Panc1 (cell line): ENCODE data around the gene ADAM12. TPM values are rescaled to one million over a fixed set of nuclear protein-coding genes. Genes with fewer than 3 reads are reported as not detected.

Source experiments
- ATAC-seq: fragments of 200-7000 bp; cut with Tn5 transposase; 2 replicates; pipeline ENCODE4 v1.9.1; 2020; ENCODE audit warnings: mild to moderate bottlenecking, moderate library complexity
- BruUV-seq: library from RNA; stranded (reverse); fragments of 400-500 nt; replicated peaks from 2 replicates; lab custom pipeline; 2021; lab: Mats Ljungman, UMichigan
- CTCF ChIA-PET: fragments of 300-600 bp; sonication (Branson Sonifier 250); formaldehyde crosslinking; loops from one replicate; lab custom pipeline; 2022; ENCODE audit warnings: antibody characterized with exemption; lab: Charles Lee
- POLR2A ChIA-PET: fragments of 300-600 bp; sonication (Branson Sonifier 250); formaldehyde crosslinking; loops from one replicate; lab custom pipeline; 2022; ENCODE audit warnings: antibody characterized with exemption; lab: Charles Lee
- DNase-seq: peaks from one replicate; pipeline ENCODE4 v3.0.0-alpha.2; 2010; ENCODE audit warnings: low read depth, low spot score
- H3K27ac ChIP-seq: 2 replicates; pipeline ENCODE4 v1.5.1; 2011; ENCODE audit warnings: mild to moderate bottlenecking, low read length, inconsistent platforms
- H3K27me3 ChIP-seq: fragments of 200-500 bp; sonication (Bioruptor generic); 2 replicates; pipeline ENCODE4 v1.6.0; 2014; ENCODE audit warnings: low read length, inconsistent platforms; ENCODE audit not compliant: control insufficient read depth, insufficient read depth
- H3K36me3 ChIP-seq: fragments of 200-500 bp; sonication (Bioruptor generic); 2 replicates; pipeline ENCODE4 v1.5.1; 2014; ENCODE audit warnings: inconsistent platforms, mild to moderate bottlenecking, low read length, moderate library complexity; ENCODE audit not compliant: control insufficient read depth, insufficient read depth
- H3K4me1 ChIP-seq: 2 replicates; pipeline ENCODE4 v1.5.1; 2011; ENCODE audit warnings: inconsistent platforms, mild to moderate bottlenecking, low read length, moderate library complexity; ENCODE audit not compliant: control insufficient read depth, insufficient read depth
- H3K4me3 ChIP-seq, 2 experiments: 2 replicates each; pipeline ENCODE4 v1.5.1; 2011 to 2012; ENCODE audit warnings: low read depth in 2 of 2, low read length in 2 of 2, mild to moderate bottlenecking in 2 of 2, inconsistent platforms in 1 of 2, moderate library complexity in 1 of 2
- H3K9me3 ChIP-seq: fragments of 200-500 bp; sonication (Bioruptor generic); 2 replicates; pipeline ENCODE4 v1.5.1; 2014; ENCODE audit warnings: low read depth, mild to moderate bottlenecking, inconsistent platforms, low read length, moderate library complexity; ENCODE audit not compliant: control insufficient read depth, insufficient read depth
- POLR2AphosphoS5 ChIP-seq: IDR thresholded peaks from 2 replicates; pipeline ENCODE4 v1.6.1; 2012; ENCODE audit warnings: mild to moderate bottlenecking, low read depth, low read length, moderate library complexity
- REST ChIP-seq, 2 experiments: IDR thresholded peaks; 2 replicates each; pipeline ENCODE4 v1.6.1; 2011 to 2012; ENCODE audit warnings: low read depth in 2 of 2, control low read depth in 1 of 2, low read length in 1 of 2, mild to moderate bottlenecking in 1 of 2, moderate library complexity in 1 of 2; ENCODE audit not compliant: insufficient read depth in 1 of 2
- SIN3A ChIP-seq: IDR thresholded peaks from 2 replicates; pipeline ENCODE4 v1.6.1; 2012; ENCODE audit warnings: low read depth, mild to moderate bottlenecking, low read length, moderate library complexity, borderline replicate concordance; ENCODE audit not compliant: insufficient read depth
- TCF7L2 ChIP-seq: IDR thresholded peaks from 2 replicates; pipeline ENCODE4 v1.6.1; 2011; ENCODE audit warnings: mild to moderate bottlenecking, low read depth, low read length, inconsistent platforms
- in situ Hi-C: cut with HindIII; loops from 2 replicates; pipeline ENCODE4 v1.10.0; 2016; ENCODE audit warnings: low sequenced_read_pairs, low pct_unique_long_range_greater_than_20kb
- intact Hi-C: fragments of 100-400 bp; cut with micrococcal nuclease; formaldehyde crosslinking; loops from one replicate; pipeline ENCODE4 v1.10.0; 2022; ENCODE audit not compliant: unreplicated experiment
- total RNA-seq: library from RNA; stranded (reverse); gene quantifications from one replicate; pipeline ENCODE4 v1.2.1, GENCODE V29; 2021; ENCODE audit not compliant: unreplicated experiment
- TF ChIP-seq, protein P1 (sequence below): fragments of 450-650 bp; IDR thresholded peaks from 2 replicates; pipeline ENCODE4 v1.5.1; 2017; ENCODE audit warnings: mild to moderate bottlenecking

The ADAM12 gene
- total RNA-seq, 1 experiment from 2014 or later: 0.10 TPM

GRCh38 chr10:125980521-125981035, 407.7 kb downstream of the ADAM12 start:
- in situ Hi-C loops: no loop called here
- no TSS peak for BruUV-seq
- no peak for TF ChIP-seq POLR2AphosphoS5
- TF ChIP-seq REST (IDR thresholded peaks at IDR 0.05; ENCODE audit: insufficient read depth in 1 of 2, low read depth in 2 of 2, low read length in 1 of 2): no peak
- no peak for TF ChIP-seq SIN3A
- TF ChIP-seq, protein P1, sequence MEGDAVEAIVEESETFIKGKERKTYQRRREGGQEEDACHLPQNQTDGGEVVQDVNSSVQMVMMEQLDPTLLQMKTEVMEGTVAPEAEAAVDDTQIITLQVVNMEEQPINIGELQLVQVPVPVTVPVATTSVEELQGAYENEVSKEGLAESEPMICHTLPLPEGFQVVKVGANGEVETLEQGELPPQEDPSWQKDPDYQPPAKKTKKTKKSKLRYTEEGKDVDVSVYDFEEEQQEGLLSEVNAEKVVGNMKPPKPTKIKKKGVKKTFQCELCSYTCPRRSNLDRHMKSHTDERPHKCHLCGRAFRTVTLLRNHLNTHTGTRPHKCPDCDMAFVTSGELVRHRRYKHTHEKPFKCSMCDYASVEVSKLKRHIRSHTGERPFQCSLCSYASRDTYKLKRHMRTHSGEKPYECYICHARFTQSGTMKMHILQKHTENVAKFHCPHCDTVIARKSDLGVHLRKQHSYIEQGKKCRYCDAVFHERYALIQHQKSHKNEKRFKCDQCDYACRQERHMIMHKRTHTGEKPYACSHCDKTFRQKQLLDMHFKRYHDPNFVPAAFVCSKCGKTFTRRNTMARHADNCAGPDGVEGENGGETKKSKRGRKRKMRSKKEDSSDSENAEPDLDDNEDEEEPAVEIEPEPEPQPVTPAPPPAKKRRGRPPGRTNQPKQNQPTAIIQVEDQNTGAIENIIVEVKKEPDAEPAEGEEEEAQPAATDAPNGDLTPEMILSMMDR: no peak
- no peak for TF ChIP-seq TCF7L2
- H3K27ac ChIP-seq: peak overlapping the region; percentile 17; the same call in 1 of the 2 replicates
- no peaks in the 10 kb centered on the region for H3K4me1 ChIP-seq
- ChIA-PET CTCF (no interaction called here), POLR2A (no interaction called here)
- no peaks in the 10 kb centered on the region for H3K9me3 ChIP-seq
- H3K36me3 ChIP-seq: no peaks in the 10 kb centered on the region
- intact Hi-C loops: loop anchor here (10.0 kb wide), 1 partner anchor 404 kb away; the partner anchor contains the start of gene ADAM12
- no peak overlapping the region for H3K4me3 ChIP-seq
- ATAC-seq: no peak
- no peaks in the 10 kb centered on the region for H3K27me3 ChIP-seq
- DNase-seq: no peak

DNA sequence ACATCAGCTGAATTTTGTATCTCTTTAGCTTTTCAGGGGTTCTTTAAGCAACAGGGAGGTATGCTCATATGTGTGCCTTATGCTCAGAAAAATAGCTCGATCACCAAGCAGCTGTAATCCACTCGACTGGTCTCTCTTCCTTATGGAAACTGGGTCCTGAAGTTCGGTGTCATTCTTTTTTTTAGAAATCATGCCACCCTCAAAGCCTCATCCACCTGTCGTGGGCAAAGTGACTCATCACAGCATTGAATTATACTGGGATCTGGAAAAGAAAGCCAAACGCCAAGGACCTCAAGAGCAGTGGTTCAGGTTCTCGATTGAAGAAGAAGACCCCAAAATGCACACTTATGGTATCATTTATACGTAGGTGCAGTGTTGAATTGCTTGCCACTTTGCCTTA, 408.3 kb downstream of the ADAM12 start:
- H3K9me3 ChIP-seq: no peaks in the 10 kb centered on the region
- H3K27me3 ChIP-seq: no peaks in the 10 kb centered on the region
- no peaks in the 10 kb centered on the region for H3K4me1 ChIP-seq
- ATAC-seq (no peak), DNase-seq (no peak)
- H3K36me3 ChIP-seq: no peaks in the 10 kb centered on the region
- CTCF ChIA-PET: no interaction called here
- intact Hi-C loops (loop anchor here (10.0 kb wide), 2 partner anchors 115 to 405 kb away; partner anchors contain the start of gene ADAM12), in situ Hi-C loops (no loop called here)
- POLR2A ChIA-PET: no interaction called here
- no peak for TF ChIP-seq TCF7L2
- TF ChIP-seq, protein P1: no peak
- TF ChIP-seq POLR2AphosphoS5: no peak
- TF ChIP-seq REST (IDR thresholded peaks at IDR 0.05; ENCODE audit: insufficient read depth in 1 of 2, low read depth in 2 of 2, low read length in 1 of 2): no peak
- TF ChIP-seq SIN3A: no peak
- no TSS peak for BruUV-seq
- H3K27ac ChIP-seq: peak overlapping the region; percentile 17; the same call in 1 of the 2 replicates
- H3K4me3 ChIP-seq: no peak overlapping the region
